RWPE1 (cell line): ENCODE results near the gene PSMD11.

Experiments used
- CTCF ChIA-PET: fragments of 350-600 bp; sonication (Branson Sonifier 250); formaldehyde crosslinking; extraction: SDS; loops from one replicate; lab custom pipeline; 2021; lab: Yijun Ruan, JAX
- POLR2A ChIA-PET: fragments of 400-600 bp; formaldehyde crosslinking; extraction: SDS; loops from one replicate; lab custom pipeline; 2020; ENCODE audit warnings: antibody characterized with exemption; ENCODE audit not compliant: low non-redundant PET; lab: Yijun Ruan, JAX
- DNase-seq: peaks from one replicate; pipeline ENCODE4 v3.0.0; 2012; ENCODE audit warnings: low spot score
- H3K27ac ChIP-seq: fragments of 450-650 bp; 2 replicates; pipeline ENCODE4 v1.5.1; 2017
- TF ChIP-seq, protein P1 (sequence below): fragments of 450-650 bp; conservative IDR thresholded peaks from 2 replicates; pipeline ENCODE4 v1.5.1; 2017; ENCODE audit warnings: low read depth, mild to moderate bottlenecking

PSMD11 gene

DNA sequence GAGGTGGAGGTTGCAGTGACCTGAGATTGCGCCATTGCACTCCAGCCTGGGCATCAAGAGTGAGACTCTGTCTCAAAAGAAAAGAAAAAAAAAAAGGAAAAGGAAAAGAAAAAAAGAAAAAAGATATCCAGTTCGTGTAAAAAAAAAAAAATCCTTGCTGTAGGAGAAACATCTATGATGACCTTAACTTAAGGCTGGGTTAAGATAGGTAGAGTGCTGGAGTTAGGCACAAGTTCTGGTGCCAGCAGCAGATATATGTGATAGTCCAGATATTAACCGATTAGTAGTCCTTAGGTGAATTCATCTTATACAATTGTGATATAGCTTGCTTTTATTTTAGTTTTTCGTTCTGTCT lies 17.2 kb downstream of the PSMD11 start:
- ChIA-PET POLR2A (no interaction called here), CTCF (interaction anchor here (0.6 to 1.9 kb wide), 11 partner anchors 13 to 626 kb away, joined by 3 to 11 read pairs (median 4); partner anchors contain the start of gene PSMD11)
- TF ChIP-seq, protein P1, sequence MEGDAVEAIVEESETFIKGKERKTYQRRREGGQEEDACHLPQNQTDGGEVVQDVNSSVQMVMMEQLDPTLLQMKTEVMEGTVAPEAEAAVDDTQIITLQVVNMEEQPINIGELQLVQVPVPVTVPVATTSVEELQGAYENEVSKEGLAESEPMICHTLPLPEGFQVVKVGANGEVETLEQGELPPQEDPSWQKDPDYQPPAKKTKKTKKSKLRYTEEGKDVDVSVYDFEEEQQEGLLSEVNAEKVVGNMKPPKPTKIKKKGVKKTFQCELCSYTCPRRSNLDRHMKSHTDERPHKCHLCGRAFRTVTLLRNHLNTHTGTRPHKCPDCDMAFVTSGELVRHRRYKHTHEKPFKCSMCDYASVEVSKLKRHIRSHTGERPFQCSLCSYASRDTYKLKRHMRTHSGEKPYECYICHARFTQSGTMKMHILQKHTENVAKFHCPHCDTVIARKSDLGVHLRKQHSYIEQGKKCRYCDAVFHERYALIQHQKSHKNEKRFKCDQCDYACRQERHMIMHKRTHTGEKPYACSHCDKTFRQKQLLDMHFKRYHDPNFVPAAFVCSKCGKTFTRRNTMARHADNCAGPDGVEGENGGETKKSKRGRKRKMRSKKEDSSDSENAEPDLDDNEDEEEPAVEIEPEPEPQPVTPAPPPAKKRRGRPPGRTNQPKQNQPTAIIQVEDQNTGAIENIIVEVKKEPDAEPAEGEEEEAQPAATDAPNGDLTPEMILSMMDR, result no peak; the same call in 1 of the 2 replicates
- DNase-seq, result no peak
- no peak overlapping the region for H3K27ac ChIP-seq

- POLR2A ChIA-PET, result no interaction called here
- CTCF ChIA-PET, result interaction anchor here (0.6 to 1.9 kb wide), 19 partner anchors 10 to 625 kb away, joined by 3 to 11 read pairs (median 4); partner anchors contain the start of gene PSMD11
- H3K27ac ChIP-seq, result no peak overlapping the region
- peak; percentile 51 for DNase-seq
- TF ChIP-seq, protein P1, result peak; percentile 45
Measured at GRCh38 chr17:32461853-32462617, 17.7 kb downstream of the PSMD11 start.

DNA sequence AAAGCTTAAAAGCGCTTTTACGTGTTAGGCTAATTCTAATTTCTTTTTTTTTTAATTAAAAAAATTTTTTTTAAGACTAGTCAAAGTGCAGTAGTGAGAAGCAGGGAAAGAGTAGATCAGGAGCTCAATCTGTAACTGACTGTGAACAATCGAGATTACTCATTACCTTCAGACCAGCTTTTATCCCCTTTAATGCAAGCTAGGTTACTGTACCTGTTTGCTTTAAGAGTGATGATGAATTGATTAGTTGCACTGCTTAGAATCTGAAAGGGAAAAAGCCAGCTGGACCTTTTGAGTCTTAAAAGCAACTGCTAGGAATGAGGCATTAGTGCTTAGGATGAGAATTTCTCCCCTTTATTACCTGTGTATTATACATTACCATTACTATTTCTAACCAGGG lies 19.0 kb downstream of the PSMD11 start:
- DNase-seq, result no peak
- ChIA-PET POLR2A (no interaction called here), CTCF (interaction anchor here (0.6 to 1.7 kb wide), 7 partner anchors 8 to 292 kb away, joined by 3 to 6 read pairs (median 3); partner anchors contain the start of gene PSMD11)
- TF ChIP-seq, protein P1, result no peak
- H3K27ac ChIP-seq, result no peak overlapping the region

- no peak for DNase-seq
- POLR2A ChIA-PET, result no interaction called here
- CTCF ChIA-PET, result no interaction called here
- TF ChIP-seq, protein P1, result no peak
- H3K27ac ChIP-seq, result no peak overlapping the region
Measured at GRCh38 chr17:32464374-32464773, 20.1 kb downstream of the PSMD11 start.

DNA sequence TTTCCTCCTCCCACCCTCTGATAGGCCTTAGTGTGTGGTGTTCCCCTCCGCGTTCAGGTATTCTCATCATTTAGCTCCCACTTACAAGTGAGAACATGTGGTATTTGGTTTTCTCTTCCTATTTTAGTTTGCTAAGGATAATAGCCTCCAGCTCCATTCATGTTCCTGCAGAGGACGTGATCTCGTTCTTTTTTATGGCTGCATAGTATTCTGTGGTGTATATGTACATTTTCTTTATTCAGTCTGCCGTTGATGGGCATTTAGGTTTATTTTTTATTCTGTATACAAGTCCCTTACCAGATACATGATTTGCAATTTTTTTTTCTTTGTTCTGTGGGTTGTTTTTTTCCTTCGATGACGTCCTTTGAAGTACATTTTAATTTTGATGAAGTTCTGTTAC lies 23.6 kb downstream of the PSMD11 start:
- H3K27ac ChIP-seq, result no peak overlapping the region
- POLR2A ChIA-PET, result no interaction called here
- DNase-seq, result no peak
- TF ChIP-seq, protein P1, result no peak
- CTCF ChIA-PET, result interaction anchor here (0.6 kb wide), 1 partner anchor 113 kb away, joined by 3 read pairs; no protein-coding TSS in a partner anchor

- H3K27ac ChIP-seq, result no peak overlapping the region
- ChIA-PET POLR2A (no interaction called here), CTCF (interaction anchor here (0.6 kb wide), 1 partner anchor 28 kb away, joined by 5 read pairs; no protein-coding TSS in a partner anchor)
- TF ChIP-seq, protein P1, result no peak
- DNase-seq, result no peak
Measured at GRCh38 chr17:32470405-32471167, 26.3 kb downstream of the PSMD11 start.
